Measurements from ENCODE around the gene BICD1.

The BICD1 gene

DNA sequence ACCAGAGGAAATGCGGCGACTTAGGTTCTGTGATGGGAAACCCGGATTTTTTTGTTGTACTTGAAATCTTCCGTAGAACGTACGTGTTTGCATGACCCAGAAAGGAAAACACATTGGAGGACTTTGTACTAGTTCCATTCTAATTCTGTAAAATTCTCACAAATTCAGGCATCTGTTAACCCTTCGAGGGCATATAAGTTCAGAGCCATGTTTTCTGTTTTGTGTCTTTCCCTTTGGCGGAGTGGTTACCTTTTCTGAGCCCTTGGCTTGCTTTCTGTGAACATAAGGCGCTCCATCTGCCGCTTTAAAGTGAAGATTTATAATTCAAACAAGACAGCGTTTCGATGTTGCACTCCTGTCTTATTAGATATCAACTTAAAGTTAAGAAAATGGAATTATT is 34.2 kb downstream of the BICD1 start:
- Histone ChIP-seq H3K79me2 (ENCODE audit: control insufficient read depth, insufficient read depth, low read length, unreplicated experiment) (peaks cover 24% of the 10 kb centered on the region), H3K27me3 (ENCODE audit: insufficient read depth, low read length) (no peaks in the 10 kb centered on the region), H3K4me3 (ENCODE audit: low read depth, low read length) (no peak overlapping the region), H3K4me1 (ENCODE audit: control insufficient read depth, insufficient read depth, low read length, unreplicated experiment) (peaks cover 3% of the 10 kb centered on the region), H2AFZ (ENCODE audit: low read length, unreplicated experiment) (no peak overlapping the region), H3K27ac (ENCODE audit: low read depth, low read length) (no peak overlapping the region), H3K36me3 (ENCODE audit: insufficient read depth, low read length) (no peaks in the 10 kb centered on the region)

- H3K4me1 ChIP-seq (ENCODE audit: control insufficient read depth, insufficient read depth, low read length, unreplicated experiment), result peaks cover under 1% of the 10 kb centered on the region
- H3K79me2 ChIP-seq (ENCODE audit: control insufficient read depth, insufficient read depth, low read length, unreplicated experiment), result peaks cover 27% of the 10 kb centered on the region
- no peak overlapping the region for H3K4me3 ChIP-seq (ENCODE audit: low read depth, low read length)
- no peaks in the 10 kb centered on the region for H3K27me3 ChIP-seq (ENCODE audit: insufficient read depth, low read length)
- no peak overlapping the region for H2AFZ ChIP-seq (ENCODE audit: low read length, unreplicated experiment)
- no peaks in the 10 kb centered on the region for H3K36me3 ChIP-seq (ENCODE audit: insufficient read depth, low read length)
- no peak overlapping the region for H3K27ac ChIP-seq (ENCODE audit: low read depth, low read length)
These were observed 38.4 kb downstream of the BICD1 start for GRCh38 chr12:32145096-32145495.

- Histone ChIP-seq H3K36me3 (ENCODE audit: insufficient read depth, low read length) (no peaks in the 10 kb centered on the region), H3K79me2 (ENCODE audit: control insufficient read depth, insufficient read depth, low read length, unreplicated experiment) (peaks cover 27% of the 10 kb centered on the region), H3K4me3 (ENCODE audit: low read depth, low read length) (no peak overlapping the region), H3K27me3 (ENCODE audit: insufficient read depth, low read length) (no peaks in the 10 kb centered on the region), H2AFZ (ENCODE audit: low read length, unreplicated experiment) (no peak overlapping the region), H3K4me1 (ENCODE audit: control insufficient read depth, insufficient read depth, low read length, unreplicated experiment) (no peaks in the 10 kb centered on the region), H3K27ac (ENCODE audit: low read depth, low read length) (no peak overlapping the region)
These were observed 39.6 kb downstream of the BICD1 start for GRCh38 chr12:32146074-32146873.

DNA sequence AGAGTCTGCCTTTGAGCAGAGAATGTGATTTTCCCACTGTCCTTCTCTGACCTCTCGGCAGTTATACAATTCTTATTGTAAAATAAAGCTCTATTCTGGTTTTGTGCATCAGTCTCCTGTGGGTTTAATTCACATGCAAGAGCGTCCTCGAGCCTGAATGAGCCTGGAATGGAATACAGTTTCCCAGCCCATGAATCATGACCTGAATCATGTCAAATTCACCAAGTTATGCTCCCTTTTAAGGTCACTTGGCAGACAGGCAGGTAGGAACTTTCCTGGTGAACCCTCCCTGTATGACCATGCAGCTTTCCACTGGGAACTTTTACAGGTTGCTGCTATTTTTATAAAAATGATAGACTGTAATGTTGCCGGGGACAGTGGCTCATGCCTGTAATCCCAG is 41.7 kb downstream of the BICD1 start:
- H2AFZ ChIP-seq (ENCODE audit: low read length, unreplicated experiment), result no peak overlapping the region
- peaks cover 24% of the 10 kb centered on the region for H3K79me2 ChIP-seq (ENCODE audit: control insufficient read depth, insufficient read depth, low read length, unreplicated experiment)
- H3K27me3 ChIP-seq (ENCODE audit: insufficient read depth, low read length), result no peaks in the 10 kb centered on the region
- H3K36me3 ChIP-seq (ENCODE audit: insufficient read depth, low read length), result no peaks in the 10 kb centered on the region
- no peaks in the 10 kb centered on the region for H3K4me1 ChIP-seq (ENCODE audit: control insufficient read depth, insufficient read depth, low read length, unreplicated experiment)
- no peak overlapping the region for H3K27ac ChIP-seq (ENCODE audit: low read depth, low read length)
- H3K4me3 ChIP-seq (ENCODE audit: low read depth, low read length), result no peak overlapping the region

DNA sequence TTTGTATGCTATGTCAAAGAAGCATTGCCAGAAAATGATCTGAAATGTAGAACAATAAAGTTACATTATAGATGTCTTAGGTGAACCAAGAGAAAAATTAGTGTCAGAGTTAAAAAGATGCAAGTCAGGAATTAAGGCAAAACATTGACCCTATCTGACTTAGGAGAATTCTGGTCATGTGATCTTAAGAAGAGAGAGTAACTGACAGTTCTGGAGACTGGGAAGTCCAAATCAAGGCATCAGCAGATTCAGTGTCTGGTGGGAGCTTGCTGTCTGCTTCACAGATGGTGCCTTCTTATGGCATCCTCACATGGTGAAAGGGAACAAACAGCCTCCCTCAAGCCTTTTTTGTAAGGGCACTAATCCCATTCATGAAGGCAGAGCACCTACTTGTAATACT is 42.8 kb downstream of the BICD1 start:
- no peak overlapping the region for H3K4me3 ChIP-seq (ENCODE audit: low read depth, low read length)
- H3K27me3 ChIP-seq (ENCODE audit: insufficient read depth, low read length), result no peaks in the 10 kb centered on the region
- peaks cover 17% of the 10 kb centered on the region for H3K79me2 ChIP-seq (ENCODE audit: control insufficient read depth, insufficient read depth, low read length, unreplicated experiment)
- no peak overlapping the region for H2AFZ ChIP-seq (ENCODE audit: low read length, unreplicated experiment)
- H3K4me1 ChIP-seq (ENCODE audit: control insufficient read depth, insufficient read depth, low read length, unreplicated experiment), result no peaks in the 10 kb centered on the region
- H3K36me3 ChIP-seq (ENCODE audit: insufficient read depth, low read length), result no peaks in the 10 kb centered on the region
- no peak overlapping the region for H3K27ac ChIP-seq (ENCODE audit: low read depth, low read length)

- H3K4me3 ChIP-seq (ENCODE audit: low read depth, low read length), result no peak overlapping the region
- H3K79me2 ChIP-seq (ENCODE audit: control insufficient read depth, insufficient read depth, low read length, unreplicated experiment), result peaks cover 12% of the 10 kb centered on the region
- no peaks in the 10 kb centered on the region for H3K4me1 ChIP-seq (ENCODE audit: control insufficient read depth, insufficient read depth, low read length, unreplicated experiment)
- no peaks in the 10 kb centered on the region for H3K27me3 ChIP-seq (ENCODE audit: insufficient read depth, low read length)
- no peak overlapping the region for H2AFZ ChIP-seq (ENCODE audit: low read length, unreplicated experiment)
- no peaks in the 10 kb centered on the region for H3K36me3 ChIP-seq (ENCODE audit: insufficient read depth, low read length)
- H3K27ac ChIP-seq (ENCODE audit: low read depth, low read length), result no peak overlapping the region
These were observed 44.4 kb downstream of the BICD1 start for GRCh38 chr12:32151086-32151485.

DNA sequence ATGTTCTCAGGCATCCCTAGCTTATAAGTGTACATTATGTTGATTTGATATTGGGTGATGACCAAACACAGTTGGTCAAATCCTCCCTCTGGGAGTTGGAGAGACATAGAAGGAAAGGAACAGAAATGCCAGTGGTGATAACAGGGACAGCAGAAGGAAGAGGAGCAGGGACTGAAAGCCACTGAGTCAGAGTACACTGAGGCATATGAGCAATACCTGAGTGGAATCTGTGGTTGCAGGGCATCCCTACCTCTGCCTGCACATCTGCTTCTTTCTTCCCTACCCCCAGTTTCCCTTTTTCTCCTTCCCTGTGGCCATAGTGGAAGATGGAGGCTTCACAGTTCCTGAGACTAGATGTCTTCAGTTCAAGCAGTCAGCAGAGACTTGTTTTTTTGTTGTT is 44.9 kb downstream of the BICD1 start:
- H3K4me1 ChIP-seq (ENCODE audit: control insufficient read depth, insufficient read depth, low read length, unreplicated experiment), result no peaks in the 10 kb centered on the region
- no peak overlapping the region for H3K27ac ChIP-seq (ENCODE audit: low read depth, low read length)
- no peaks in the 10 kb centered on the region for H3K36me3 ChIP-seq (ENCODE audit: insufficient read depth, low read length)
- no peak overlapping the region for H2AFZ ChIP-seq (ENCODE audit: low read length, unreplicated experiment)
- no peak overlapping the region for H3K4me3 ChIP-seq (ENCODE audit: low read depth, low read length)
- peaks cover 9% of the 10 kb centered on the region for H3K79me2 ChIP-seq (ENCODE audit: control insufficient read depth, insufficient read depth, low read length, unreplicated experiment)
- no peaks in the 10 kb centered on the region for H3K27me3 ChIP-seq (ENCODE audit: insufficient read depth, low read length)

DNA sequence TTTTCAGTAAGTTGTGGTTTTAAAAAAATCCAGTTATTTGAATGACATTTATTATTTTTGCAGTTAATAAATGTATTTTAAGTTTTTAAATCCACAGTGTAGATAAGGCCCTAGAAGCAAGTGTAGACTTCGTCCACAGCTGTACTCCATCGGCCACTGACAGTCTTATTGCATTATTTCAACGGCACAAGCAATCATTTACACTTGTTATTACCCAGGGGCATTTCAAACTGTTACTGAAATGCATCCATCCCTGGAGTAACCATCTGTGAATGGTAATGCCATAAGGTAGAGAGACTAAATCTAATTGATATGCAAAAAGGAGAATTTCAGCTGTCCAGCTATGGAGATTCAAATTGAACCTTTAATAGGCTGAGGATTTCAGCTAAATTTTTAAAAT is 48.4 kb downstream of the BICD1 start:
- H2AFZ ChIP-seq (ENCODE audit: low read length, unreplicated experiment), result no peak overlapping the region
- no peaks in the 10 kb centered on the region for H3K4me1 ChIP-seq (ENCODE audit: control insufficient read depth, insufficient read depth, low read length, unreplicated experiment)
- H3K27me3 ChIP-seq (ENCODE audit: insufficient read depth, low read length), result no peaks in the 10 kb centered on the region
- H3K36me3 ChIP-seq (ENCODE audit: insufficient read depth, low read length), result no peaks in the 10 kb centered on the region
- H3K27ac ChIP-seq (ENCODE audit: low read depth, low read length), result no peak overlapping the region
- H3K79me2 ChIP-seq (ENCODE audit: control insufficient read depth, insufficient read depth, low read length, unreplicated experiment), result peaks cover 6% of the 10 kb centered on the region
- H3K4me3 ChIP-seq (ENCODE audit: low read depth, low read length), result no peak overlapping the region

GRCh38 chr12:32155961-32156529 is 49.4 kb downstream of the BICD1 start:
- Histone ChIP-seq H2AFZ (ENCODE audit: low read length, unreplicated experiment) (no peak overlapping the region), H3K36me3 (ENCODE audit: insufficient read depth, low read length) (no peaks in the 10 kb centered on the region), H3K27ac (ENCODE audit: low read depth, low read length) (no peak overlapping the region), H3K4me3 (ENCODE audit: low read depth, low read length) (no peak overlapping the region), H3K4me1 (ENCODE audit: control insufficient read depth, insufficient read depth, low read length, unreplicated experiment) (no peaks in the 10 kb centered on the region), H3K79me2 (ENCODE audit: control insufficient read depth, insufficient read depth, low read length, unreplicated experiment) (peaks cover 7% of the 10 kb centered on the region), H3K27me3 (ENCODE audit: insufficient read depth, low read length) (no peaks in the 10 kb centered on the region)

DNA sequence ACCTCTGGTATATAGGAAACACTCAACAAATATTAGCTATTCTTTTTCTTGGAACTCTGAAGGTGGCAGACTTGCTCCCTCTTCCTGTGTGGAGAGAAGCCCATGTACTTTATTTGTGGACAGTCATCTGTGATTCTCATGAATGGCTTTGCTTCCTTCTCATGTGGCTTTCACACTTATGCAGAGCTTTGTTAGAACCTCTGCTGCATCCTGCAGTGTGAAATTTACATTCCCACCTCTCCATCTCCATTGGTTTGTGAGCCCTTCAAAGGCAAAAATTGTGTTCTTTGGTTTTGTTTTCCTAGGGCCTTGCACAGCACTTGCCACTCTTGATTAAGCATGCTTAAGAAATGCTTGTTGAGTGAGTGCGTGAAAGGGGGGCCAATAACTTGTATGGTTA is 51.9 kb downstream of the BICD1 start:
- no peak overlapping the region for H3K4me3 ChIP-seq (ENCODE audit: low read depth, low read length)
- H3K79me2 ChIP-seq (ENCODE audit: control insufficient read depth, insufficient read depth, low read length, unreplicated experiment), result peaks cover 8% of the 10 kb centered on the region
- no peaks in the 10 kb centered on the region for H3K4me1 ChIP-seq (ENCODE audit: control insufficient read depth, insufficient read depth, low read length, unreplicated experiment)
- no peaks in the 10 kb centered on the region for H3K36me3 ChIP-seq (ENCODE audit: insufficient read depth, low read length)
- no peak overlapping the region for H2AFZ ChIP-seq (ENCODE audit: low read length, unreplicated experiment)
- no peaks in the 10 kb centered on the region for H3K27me3 ChIP-seq (ENCODE audit: insufficient read depth, low read length)
- no peak overlapping the region for H3K27ac ChIP-seq (ENCODE audit: low read depth, low read length)

DNA sequence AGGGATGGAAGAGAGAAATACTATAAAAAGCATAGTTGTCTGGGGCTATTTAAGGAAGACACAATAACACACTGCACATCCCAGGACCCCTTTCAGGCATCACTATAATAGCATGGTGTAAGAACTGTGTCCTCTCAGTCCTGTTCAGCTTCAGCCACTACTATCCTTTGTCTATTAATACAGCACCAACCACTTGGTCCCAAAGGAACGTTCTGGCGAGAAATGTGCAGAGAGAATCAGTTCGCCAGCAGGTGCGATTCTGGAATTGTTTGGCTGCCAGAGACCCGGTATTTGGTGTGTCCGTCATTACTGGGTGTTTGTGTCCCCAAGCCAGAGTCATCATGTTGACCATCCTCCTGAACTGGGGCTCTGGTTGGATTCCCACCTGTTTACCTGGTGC is 52.7 kb downstream of the BICD1 start:
- H3K36me3 ChIP-seq (ENCODE audit: insufficient read depth, low read length), result peaks cover 4% of the 10 kb centered on the region; the same call in 1 of the 2 replicates
- no peak overlapping the region for H3K27ac ChIP-seq (ENCODE audit: low read depth, low read length)
- H3K79me2 ChIP-seq (ENCODE audit: control insufficient read depth, insufficient read depth, low read length, unreplicated experiment), result peaks cover 10% of the 10 kb centered on the region
- H3K27me3 ChIP-seq (ENCODE audit: insufficient read depth, low read length), result no peaks in the 10 kb centered on the region
- H3K4me1 ChIP-seq (ENCODE audit: control insufficient read depth, insufficient read depth, low read length, unreplicated experiment), result no peaks in the 10 kb centered on the region
- no peak overlapping the region for H2AFZ ChIP-seq (ENCODE audit: low read length, unreplicated experiment)
- H3K4me3 ChIP-seq (ENCODE audit: low read depth, low read length), result no peak overlapping the region
